Heart left ventricle (tissue), 16 donors: ENCODE results near the gene ACAP1. TPM values are rescaled to one million over a fixed set of nuclear protein-coding genes. Genes with fewer than 3 reads are reported as not detected.

ENCODE experiments used
- ATAC-seq, 4 donors: fragments of 200-7000 bp; cut with Tn5 transposase; one replicate each; pipeline ENCODE4 v1.9.1; 2020 to 2022; ENCODE audit warnings: moderate library complexity in 4 of 4, mild to moderate bottlenecking in 3 of 4, moderate number of reproducible peaks in 1 of 4
- DNase-seq, 5 donors: peaks; one replicate each; pipeline ENCODE4 v3.0.0-alpha.2; 2020
- H3K27ac ChIP-seq, 12 donors: fragments of 200-600 bp; sonication (generic) in 4 of 12; one replicate each; pipeline versions ENCODE4 v1.5.0 to v1.8.0; 2016 to 2022; ENCODE audit warnings: mild to moderate bottlenecking in 2 of 12
- H3K27me3 ChIP-seq, 9 donors: fragments of 200-600 bp; sonication (generic) in 2 of 9; one replicate each; pipeline versions ENCODE4 v1.5.1 to v1.8.0; 2016 to 2022; ENCODE audit warnings: mild to moderate bottlenecking in 3 of 9
- H3K36me3 ChIP-seq, 9 donors: fragments of 200-600 bp; sonication (generic) in 2 of 9; one replicate each; pipeline versions ENCODE4 v1.5.0 to v1.8.0; 2018 to 2022; ENCODE audit warnings: mild to moderate bottlenecking in 2 of 9
- H3K4me1 ChIP-seq, 12 donors: fragments of 200-600 bp; sonication (generic) in 4 of 12; one replicate each; pipeline versions ENCODE4 v1.5.0 to v1.8.0; 2016 to 2022; ENCODE audit warnings: mild to moderate bottlenecking in 3 of 12
- H3K4me3 ChIP-seq, 12 donors: fragments of 200-600 bp; sonication (generic) in 4 of 12; one replicate each; pipeline versions ENCODE4 v1.5.0 to v1.8.0; 2017 to 2022; ENCODE audit warnings: mild to moderate bottlenecking in 9 of 12, moderate library complexity in 4 of 12
- H3K9me3 ChIP-seq, 12 donors: fragments of 200-600 bp; sonication (generic) in 4 of 12; one replicate each; pipeline versions ENCODE4 v1.5.0 to v1.8.0; 2016 to 2022; ENCODE audit warnings: mild to moderate bottlenecking in 1 of 12
- POLR2A ChIP-seq, 2 donors: fragments of 450-650 bp; IDR thresholded peaks; one replicate each; pipeline ENCODE4 v1.6.1; 2017; ENCODE audit warnings: antibody characterized with exemption in 2 of 2, mild to moderate bottlenecking in 2 of 2, moderate library complexity in 2 of 2
- WGBS, 4 donors: extraction: QIAGEN DNeasy Blood & Tissue Kit in 2 of 4; methylation state at CpG; one replicate each; pipeline versions ENCODE4 v1.1.5 to v1.1.7; 2013 to 2018; 5-methylcytosine and 5-hydroxymethylcytosine counted together
- intact Hi-C, 10 donors: fragments of 100-400 bp; cut with DNase I; formaldehyde crosslinking; loops; one replicate each; pipeline versions ENCODE4 v1.11.1 to v1.14.2; 2022
- long read RNA-seq, 3 donors: library from polyadenylated mRNA; unstranded; transcript quantifications; one replicate each; pipeline ENCODE4 v2.0.0, GENCODE V29; 2020 to 2021
- polyA plus RNA-seq, 2 donors: library from polyadenylated mRNA; stranded (reverse); fragments of 200-250 nt; gene quantifications; one replicate each; pipeline ENCODE4 v1.2.3, GENCODE V29; 2013
- total RNA-seq, 9 donors: library from RNA; depleted of rRNA in 2 of 9; stranded (reverse); fragments of >200 nt in 2 of 9; fragmentation: NEBNext Ultra II Directional in 3 of 9; extraction: Animal tissue kit (Norgen Biotek cat#: 25700) in 3 of 9; gene quantifications; one replicate each; pipeline versions ENCODE4 v1.1.0 to v1.2.4, GENCODE V29; 2016 to 2023
- TF ChIP-seq, protein P1 (sequence below), 12 donors: fragments of 200-600 bp; sonication (generic) in 4 of 12; IDR thresholded peaks; one replicate each; pipeline versions ENCODE4 v1.5.0 to v1.8.0; 2018 to 2022; ENCODE audit warnings: antibody characterized with exemption in 12 of 12, mild to moderate bottlenecking in 5 of 12
- donor health status: ischemic (EF 13 %, LVEDD 7.1; RV severe dilation, severe dysfunction).
- donor health status: healthy with polysubstance abuse.
- donor health status: DM: no; HTN: yes; CAD: no.
- donor health status: DM: no; HTN: no; CAD: no.
- donor health status: ischemic (EF 25% LVEDD 6.9; RV normal size, moderate dysfunction).
- donor health status: ischemic (EF 25% LVEDD 5.7; RV mildly dilated, moderate dysfunction).
- donor health status: healthy.
- donor health status: DM: yes; HTN: yes; CAD: no.
- donor health status: ischemic (EF 35%, LVEDD 5.7; RV mildly dilated, moderate dysfunction).
- donor health status: nonischemic (EF 11% LVEDD 7.7; RV severe dilation, severe dysfunction).
- donor health status: DM: yes; HTN: yes; CAD: no.
- donor health status: PGD.
- donor health status: ischemic (EF 29% LVEDD 5.4; RV normal size, mild dysfunction).
- donor health status: nonischemic (EF 23%, LVEDD 6.1; RV moderate dilation, normal function).

ACAP1 gene, protein sequence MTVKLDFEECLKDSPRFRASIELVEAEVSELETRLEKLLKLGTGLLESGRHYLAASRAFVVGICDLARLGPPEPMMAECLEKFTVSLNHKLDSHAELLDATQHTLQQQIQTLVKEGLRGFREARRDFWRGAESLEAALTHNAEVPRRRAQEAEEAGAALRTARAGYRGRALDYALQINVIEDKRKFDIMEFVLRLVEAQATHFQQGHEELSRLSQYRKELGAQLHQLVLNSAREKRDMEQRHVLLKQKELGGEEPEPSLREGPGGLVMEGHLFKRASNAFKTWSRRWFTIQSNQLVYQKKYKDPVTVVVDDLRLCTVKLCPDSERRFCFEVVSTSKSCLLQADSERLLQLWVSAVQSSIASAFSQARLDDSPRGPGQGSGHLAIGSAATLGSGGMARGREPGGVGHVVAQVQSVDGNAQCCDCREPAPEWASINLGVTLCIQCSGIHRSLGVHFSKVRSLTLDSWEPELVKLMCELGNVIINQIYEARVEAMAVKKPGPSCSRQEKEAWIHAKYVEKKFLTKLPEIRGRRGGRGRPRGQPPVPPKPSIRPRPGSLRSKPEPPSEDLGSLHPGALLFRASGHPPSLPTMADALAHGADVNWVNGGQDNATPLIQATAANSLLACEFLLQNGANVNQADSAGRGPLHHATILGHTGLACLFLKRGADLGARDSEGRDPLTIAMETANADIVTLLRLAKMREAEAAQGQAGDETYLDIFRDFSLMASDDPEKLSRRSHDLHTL
- total RNA-seq (10 to 100 TPM in 5 of 9 donors, 1 to 10 TPM in 3, under 1 TPM in 1; 0.88 to 24.2 (median 16.4) TPM), polyA plus RNA-seq (1 to 10 TPM; 2.6 to 6.1 TPM)
- long read RNA-seq, donor 1, full-length matches to known transcripts = 4 of 5 reads
- long read RNA-seq, donor 1, partial matches to known transcripts = 0 of 5 reads
- long read RNA-seq, donor 1, other reads (novel, unspliced or antisense) = 1 of 5 reads
- long read RNA-seq, donor 2, partial matches to known transcripts = 1 of 4 reads
- long read RNA-seq, donor 2, other reads (novel, unspliced or antisense) = 0 of 4 reads
- long read RNA-seq, donor 3, partial matches to known transcripts = 1 of 3 reads
- long read RNA-seq, donor 3, other reads (novel, unspliced or antisense) = 1 of 3 reads

DNA sequence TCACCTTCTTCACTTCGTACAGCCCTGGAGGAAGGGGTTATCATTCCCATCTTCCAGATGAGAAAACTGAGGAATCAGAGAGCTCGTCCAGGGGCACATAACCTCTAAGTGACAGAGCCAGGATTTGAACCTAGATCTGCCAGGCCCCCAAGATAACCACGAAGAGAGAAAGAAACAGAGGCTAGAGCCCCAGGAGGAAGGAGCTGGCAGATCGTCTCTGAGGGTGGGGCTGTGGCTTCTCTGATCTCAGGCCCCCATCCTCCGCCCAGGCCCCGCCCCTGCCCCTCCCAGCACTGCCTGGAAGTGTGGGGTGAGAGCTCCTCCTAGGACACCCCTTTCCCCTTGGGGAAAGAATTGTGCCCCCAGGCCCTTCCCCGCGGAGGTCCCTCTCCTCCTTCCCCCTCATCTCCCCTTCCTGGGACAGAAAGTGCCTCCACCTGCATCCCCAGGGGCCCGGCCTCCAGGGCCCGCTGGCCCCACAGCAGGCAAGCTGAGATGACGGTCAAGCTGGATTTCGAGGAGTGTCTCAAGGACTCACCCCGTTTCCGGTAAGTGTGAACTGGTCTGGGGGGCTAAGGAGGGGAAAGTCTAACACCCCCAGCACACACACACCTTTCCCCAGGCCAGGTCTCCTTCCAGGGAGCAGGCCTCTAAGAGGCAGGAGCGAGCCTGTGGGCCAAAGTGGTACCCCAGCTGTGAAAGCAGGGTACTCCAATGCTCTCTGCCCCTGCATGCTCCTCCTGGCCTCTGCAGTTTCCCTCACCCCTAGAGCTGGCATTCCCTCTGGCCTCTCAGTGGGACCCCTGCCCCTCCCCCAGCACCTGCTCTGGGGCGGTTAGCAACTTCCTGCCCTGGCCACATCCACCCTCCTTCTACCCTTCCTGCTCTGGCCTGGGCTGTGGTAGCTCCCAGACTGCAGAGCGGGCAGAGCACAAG, at the start of gene ACAP1:
TSS of gene ACAP1 (plus strand) at position 290 of the 936 bp plus-strand sequence. CDS start at position 496, 206 bp downstream.
- Histone ChIP-seq H3K27me3 (peaks cover 0 to 59% (median 5%) of the 10 kb centered on the region in 9 donors), H3K4me3 (peak within 1 kb of the TSS in 5 of 12 donors; percentile 9 to 63 (median 12)), H3K27ac (peak within 1 kb of the TSS in 1 of 12 donors; percentile 82), H3K9me3 (no peaks in the 10 kb centered on the region), H3K36me3 (no peaks in the 10 kb centered on the region), H3K4me1 (peaks cover 0 to 31% (median 0%) of the 10 kb centered on the region in 12 donors)
- DNase-seq = peak in 1 of 5 donors; percentile 84
- WGBS, 4 donors = 46 to 57% (median 51%) methylated on average over 14 to 17 of the region's 17 CpGs
- no peak for TF ChIP-seq POLR2A (IDR thresholded peaks at IDR 0.05)
- TF ChIP-seq, protein P1, sequence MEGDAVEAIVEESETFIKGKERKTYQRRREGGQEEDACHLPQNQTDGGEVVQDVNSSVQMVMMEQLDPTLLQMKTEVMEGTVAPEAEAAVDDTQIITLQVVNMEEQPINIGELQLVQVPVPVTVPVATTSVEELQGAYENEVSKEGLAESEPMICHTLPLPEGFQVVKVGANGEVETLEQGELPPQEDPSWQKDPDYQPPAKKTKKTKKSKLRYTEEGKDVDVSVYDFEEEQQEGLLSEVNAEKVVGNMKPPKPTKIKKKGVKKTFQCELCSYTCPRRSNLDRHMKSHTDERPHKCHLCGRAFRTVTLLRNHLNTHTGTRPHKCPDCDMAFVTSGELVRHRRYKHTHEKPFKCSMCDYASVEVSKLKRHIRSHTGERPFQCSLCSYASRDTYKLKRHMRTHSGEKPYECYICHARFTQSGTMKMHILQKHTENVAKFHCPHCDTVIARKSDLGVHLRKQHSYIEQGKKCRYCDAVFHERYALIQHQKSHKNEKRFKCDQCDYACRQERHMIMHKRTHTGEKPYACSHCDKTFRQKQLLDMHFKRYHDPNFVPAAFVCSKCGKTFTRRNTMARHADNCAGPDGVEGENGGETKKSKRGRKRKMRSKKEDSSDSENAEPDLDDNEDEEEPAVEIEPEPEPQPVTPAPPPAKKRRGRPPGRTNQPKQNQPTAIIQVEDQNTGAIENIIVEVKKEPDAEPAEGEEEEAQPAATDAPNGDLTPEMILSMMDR (IDR thresholded peaks at IDR 0.05) = no peak
- intact Hi-C loops = no loop called here
- peak in 3 of 4 donors; percentile 23 to 67 (median 57) for ATAC-seq

DNA sequence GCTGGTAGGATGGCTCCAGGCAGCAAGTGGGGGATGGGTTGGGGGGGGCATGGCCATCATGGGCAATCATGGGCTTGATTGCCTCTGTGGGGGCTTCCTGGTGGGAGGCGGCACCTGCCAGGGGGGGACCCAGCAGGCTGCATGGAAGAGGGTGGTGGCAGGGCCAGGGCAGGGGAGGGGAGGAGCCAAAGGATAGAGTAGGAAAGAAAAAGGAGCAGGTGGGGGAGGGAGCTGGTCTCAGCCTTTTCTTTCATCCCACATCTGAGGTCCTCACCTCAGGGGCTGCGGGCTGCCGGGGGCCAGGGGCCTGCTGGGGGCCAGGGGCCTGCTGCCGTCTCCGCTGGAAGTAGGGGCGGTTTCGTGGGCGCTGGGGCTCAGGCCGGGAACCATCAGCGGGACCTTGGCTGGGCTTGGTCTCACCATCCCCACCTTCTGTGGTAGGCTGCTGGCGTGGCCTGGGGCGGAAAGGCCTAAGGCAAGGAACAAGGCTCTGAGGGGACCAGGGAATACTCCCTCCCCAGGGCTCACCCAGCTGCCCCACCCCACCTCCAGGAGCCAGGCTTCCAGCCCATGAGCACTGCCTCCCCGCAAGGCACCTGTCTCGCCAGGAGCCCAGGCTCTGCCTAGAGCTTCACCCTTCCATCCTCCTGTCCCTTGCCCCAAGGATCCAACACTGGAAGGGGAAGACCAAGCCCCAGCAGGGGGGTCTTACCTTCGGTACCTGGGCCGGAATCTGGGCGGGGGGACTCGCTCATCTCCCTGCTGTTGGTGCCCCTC, 46.9 kb upstream of the ACAP1 start:
- Histone ChIP-seq H3K27me3 (peaks cover 0 to 40% (median 23%) of the 10 kb centered on the region in 9 donors), H3K4me3 (no peak overlapping the region), H3K27ac (peak overlapping the region in 6 of 12 donors; percentile 5 to 51 (median 32)), H3K36me3 (peaks cover 0 to 36% (median 12%) of the 10 kb centered on the region in 9 donors), H3K4me1 (peaks cover 2 to 53% (median 29%) of the 10 kb centered on the region in 12 donors), H3K9me3 (no peaks in the 10 kb centered on the region)
- WGBS, 4 donors = 54 to 74% (median 65%) methylated on average over 9 to 18 of the region's 18 CpGs
- ATAC-seq (peak; percentile 7 to 29 (median 25)), DNase-seq (peak in 1 of 5 donors; percentile 36)
- TF ChIP-seq POLR2A (IDR thresholded peaks at IDR 0.05) = no peak
- TF ChIP-seq, protein P1 (IDR thresholded peaks at IDR 0.05) = no peak
- intact Hi-C loops = loop anchor here in 3 of 10 donors (10.0 kb wide), 2 partner anchors 55 to 245 kb away; partner anchors contain the start of gene SLC16A11 (in 1 of the 3)

DNA sequence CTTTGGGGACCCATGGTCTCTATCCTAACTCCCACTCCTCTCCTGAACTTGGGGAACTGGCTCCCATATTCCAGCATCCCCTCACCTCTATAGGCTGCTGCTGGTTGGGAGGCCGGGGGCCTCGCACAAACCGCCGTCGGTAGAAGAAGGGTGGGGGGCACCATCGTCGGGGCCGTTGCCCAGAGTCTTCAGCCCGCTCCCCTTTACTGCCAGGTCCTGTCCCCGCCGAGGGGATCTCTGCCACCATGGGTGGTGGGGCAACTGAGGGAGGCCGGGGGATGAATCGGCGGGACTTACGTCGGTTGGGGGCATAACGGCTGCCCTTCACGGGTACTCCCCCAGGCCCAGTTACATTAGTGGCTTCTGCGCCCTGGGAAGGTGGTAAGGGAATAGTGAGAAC, 46.2 kb upstream of the ACAP1 start:
- Histone ChIP-seq H3K27me3 (peaks cover 0 to 46% (median 26%) of the 10 kb centered on the region in 9 donors), H3K4me3 (no peak overlapping the region), H3K9me3 (no peaks in the 10 kb centered on the region), H3K27ac (peak overlapping the region in 6 of 12 donors; percentile 5 to 54 (median 32)), H3K4me1 (peaks cover 2 to 53% (median 34%) of the 10 kb centered on the region in 12 donors), H3K36me3 (peaks cover 0 to 29% (median 6%) of the 10 kb centered on the region in 9 donors)
- intact Hi-C loops = loop anchor here in 1 of 10 donors (10.0 kb wide), 1 partner anchor 245 kb away; the partner anchor contains the start of gene SLC16A11
- TF ChIP-seq, protein P1 (IDR thresholded peaks at IDR 0.05) = no peak
- TF ChIP-seq POLR2A (IDR thresholded peaks at IDR 0.05) = no peak
- DNase-seq (no peak), ATAC-seq (peak in 1 of 4 donors; percentile 0)
- 87 to 91% (median 89%) methylated on average over 8 to 19 of the region's 19 CpGs for WGBS, 4 donors
